Left ventricle myocardium inferior (tissue), 1 donor: ENCODE measurements around the gene ANKH. TPM values are rescaled to one million over a fixed set of nuclear protein-coding genes. Genes with fewer than 3 reads are reported as not detected.

Experiments used
- DNase-seq: peaks from one replicate; pipeline ENCODE4 v3.0.0-alpha.2; 2020
- H3K27ac ChIP-seq: fragments of 200-600 bp; replicated peaks from 2 replicates; pipeline ENCODE4 v1.8.0; 2021
- H3K27me3 ChIP-seq: fragments of 200-600 bp; 2 replicates; pipeline ENCODE4 v1.8.0; 2021; ENCODE audit warnings: low read depth
- H3K36me3 ChIP-seq: fragments of 200-600 bp; 2 replicates; pipeline ENCODE4 v1.8.0; 2021
- H3K4me1 ChIP-seq: fragments of 200-600 bp; 2 replicates; pipeline ENCODE4 v1.8.0; 2021
- H3K4me3 ChIP-seq: fragments of 200-600 bp; 2 replicates; pipeline ENCODE4 v1.8.0; 2021; ENCODE audit warnings: mild to moderate bottlenecking, moderate library complexity
- H3K9me3 ChIP-seq: fragments of 200-600 bp; replicated peaks from 2 replicates; pipeline ENCODE4 v1.8.0; 2021
- CTCF ChIP-seq: fragments of 200-600 bp; IDR thresholded peaks from 2 replicates; pipeline ENCODE4 v1.8.0; 2021; ENCODE audit warnings: antibody characterized with exemption, mild to moderate bottlenecking, borderline replicate concordance
- intact Hi-C: fragments of 100-400 bp; cut with micrococcal nuclease; formaldehyde crosslinking; loops from one replicate; pipeline ENCODE4 v1.11.0; 2022
- total RNA-seq: library from RNA; stranded (reverse); fragmentation: NEBNext Ultra II Directional; extraction: Animal tissue kit (Norgen Biotek cat#: 25700); gene quantifications from one replicate; pipeline ENCODE4 v1.2.1, GENCODE V29; 2021
- donor health status: DM: no; HTN: yes; CAD: no; lungs with severe emphysema.

ANKH gene
- total RNA-seq, 1 donor from 2014 or later, result 227 TPM

GRCh38 chr5:14908172-14908571 is 36.6 kb upstream of the ANKH start:
- no peaks in the 10 kb centered on the region for H3K9me3 ChIP-seq
- H3K27me3 ChIP-seq, result no peaks in the 10 kb centered on the region
- no peaks in the 10 kb centered on the region for H3K36me3 ChIP-seq
- no peak for TF ChIP-seq CTCF
- no peak for DNase-seq
- no peak overlapping the region for H3K27ac ChIP-seq
- peaks cover 8% of the 10 kb centered on the region for H3K4me1 ChIP-seq
- no peak overlapping the region for H3K4me3 ChIP-seq
- intact Hi-C loops, result no loop called here

GRCh38 chr5:14906628-14907027 is 35.0 kb upstream of the ANKH start:
- no peak for DNase-seq
- Histone ChIP-seq H3K27ac (no peak overlapping the region), H3K4me3 (no peak overlapping the region), H3K36me3 (no peaks in the 10 kb centered on the region), H3K4me1 (peaks cover 17% of the 10 kb centered on the region), H3K27me3 (no peaks in the 10 kb centered on the region), H3K9me3 (no peaks in the 10 kb centered on the region)
- TF ChIP-seq CTCF, result no peak
- intact Hi-C loops, result no loop called here

GRCh38 chr5:14902826-14903560 is 31.4 kb upstream of the ANKH start:
- no peaks in the 10 kb centered on the region for H3K9me3 ChIP-seq
- peak overlapping the region; percentile 26 for H3K27ac ChIP-seq

GRCh38 chr5:14901462-14902051 is 30.0 kb upstream of the ANKH start:
- no peak for TF ChIP-seq CTCF
- Histone ChIP-seq H3K9me3 (no peaks in the 10 kb centered on the region), H3K27ac (peak overlapping the region; percentile 80), H3K4me3 (no peak overlapping the region), H3K27me3 (no peaks in the 10 kb centered on the region), H3K4me1 (peaks cover 32% of the 10 kb centered on the region), H3K36me3 (no peaks in the 10 kb centered on the region)
- peak; percentile 28 for DNase-seq
- intact Hi-C loops, result no loop called here

More at GRCh38 chr5:14902826-14903560, 31.4 kb upstream of the ANKH start:
- no peak for DNase-seq
- no peak for TF ChIP-seq CTCF
- H3K4me1 ChIP-seq, result peaks cover 34% of the 10 kb centered on the region
- no peaks in the 10 kb centered on the region for H3K27me3 ChIP-seq
- H3K4me3 ChIP-seq, result no peak overlapping the region
- intact Hi-C loops, result no loop called here
- H3K36me3 ChIP-seq, result no peaks in the 10 kb centered on the region

GRCh38 chr5:14900693-14901461 is 29.3 kb upstream of the ANKH start:
- Histone ChIP-seq H3K4me1 (peaks cover 32% of the 10 kb centered on the region), H3K9me3 (no peaks in the 10 kb centered on the region), H3K36me3 (no peaks in the 10 kb centered on the region), H3K27ac (peak overlapping the region; percentile 80), H3K4me3 (no peak overlapping the region), H3K27me3 (no peaks in the 10 kb centered on the region)
- TF ChIP-seq CTCF, result no peak
- intact Hi-C loops, result no loop called here
- peak; percentile 64 for DNase-seq
